Pons (tissue), 1 donor: ENCODE measurements around the gene ITM2A.
A peak's percentile ranks its signal among the peaks of the same experiment; 100 is the strongest.

Source experiments
- DNase-seq: peaks from one replicate; pipeline ENCODE4 v3.0.0-alpha.2; 2016; ENCODE audit warnings: low spot score

The ITM2A gene

DNA sequence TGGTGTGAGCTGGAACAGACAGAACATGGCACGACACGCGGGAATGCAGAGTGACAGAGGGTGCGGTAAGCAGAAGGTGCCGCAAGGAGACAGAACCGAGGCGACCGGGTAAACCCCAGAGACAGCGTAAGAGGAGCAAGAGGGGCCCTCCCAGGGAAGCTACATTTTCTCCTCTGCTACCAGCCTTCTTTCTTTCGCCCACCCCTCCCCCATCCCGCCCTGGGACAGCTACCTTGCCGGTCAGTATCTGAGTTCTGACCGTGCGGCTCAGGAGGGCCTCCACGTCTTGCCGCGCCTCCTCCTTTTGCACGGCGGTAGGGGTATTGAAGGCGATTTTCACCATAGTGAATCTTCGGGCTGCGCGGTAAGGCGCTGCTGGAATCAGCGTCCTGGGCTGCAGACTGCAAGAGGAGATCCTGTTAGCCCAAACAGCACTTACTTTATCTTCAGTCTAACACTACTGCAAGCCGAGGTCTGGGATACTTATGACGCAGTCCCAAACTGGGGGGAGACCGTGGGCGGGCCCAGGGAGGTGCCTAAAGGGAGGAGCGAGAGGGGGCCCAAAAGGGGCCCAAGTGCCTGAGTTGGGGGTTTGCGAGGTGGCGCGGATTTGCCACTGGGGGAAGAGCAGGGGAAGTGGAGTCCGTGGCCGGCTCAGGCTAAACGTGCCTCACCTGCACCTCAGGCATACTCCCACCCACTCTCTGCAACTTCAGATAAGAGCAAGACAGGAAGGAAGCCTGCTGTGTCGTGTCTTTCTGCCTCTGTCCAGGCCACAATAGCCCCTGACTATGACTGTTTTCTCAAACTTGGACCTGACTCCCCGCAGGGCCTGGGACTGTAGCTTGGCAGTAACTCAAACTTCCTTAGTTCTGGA, at the start of gene ITM2A:
Gene ITM2A (minus strand): TSS at position 462 of the 877 bp plus-strand sequence. CDS start 119 bp downstream, at position 343.
- no peak for DNase-seq

- DNase-seq: no peak
Observed at GRCh38 chrX:79415056-79415455, 47.9 kb upstream of the ITM2A start.

GRCh38 chrX:79413963-79414362, 46.8 kb upstream of the ITM2A start:
- no peak for DNase-seq

GRCh38 chrX:79412972-79413371, 45.8 kb upstream of the ITM2A start:
- peak; percentile 39 for DNase-seq

DNA sequence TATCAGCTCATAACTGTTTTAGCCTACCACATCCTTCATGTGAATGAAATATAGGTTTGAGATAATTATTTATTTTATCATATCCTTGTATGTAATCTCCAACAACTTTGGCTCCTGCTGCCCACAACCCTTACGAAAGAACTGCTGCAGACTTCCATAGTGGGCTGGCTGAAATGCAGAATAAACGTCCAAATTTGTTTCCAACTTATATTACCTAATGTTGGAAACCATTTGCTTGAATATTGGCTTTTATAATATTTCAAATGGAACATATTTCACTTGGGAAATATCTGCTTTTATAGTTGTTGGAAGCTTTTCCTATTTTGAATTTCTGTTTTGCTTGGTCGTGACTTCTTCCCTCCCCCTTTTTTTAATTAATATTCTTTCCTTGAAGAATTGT, 45.0 kb upstream of the ITM2A start:
- no peak for DNase-seq

GRCh38 chrX:79409657-79410056, 42.5 kb upstream of the ITM2A start:
- DNase-seq: no peak

DNA sequence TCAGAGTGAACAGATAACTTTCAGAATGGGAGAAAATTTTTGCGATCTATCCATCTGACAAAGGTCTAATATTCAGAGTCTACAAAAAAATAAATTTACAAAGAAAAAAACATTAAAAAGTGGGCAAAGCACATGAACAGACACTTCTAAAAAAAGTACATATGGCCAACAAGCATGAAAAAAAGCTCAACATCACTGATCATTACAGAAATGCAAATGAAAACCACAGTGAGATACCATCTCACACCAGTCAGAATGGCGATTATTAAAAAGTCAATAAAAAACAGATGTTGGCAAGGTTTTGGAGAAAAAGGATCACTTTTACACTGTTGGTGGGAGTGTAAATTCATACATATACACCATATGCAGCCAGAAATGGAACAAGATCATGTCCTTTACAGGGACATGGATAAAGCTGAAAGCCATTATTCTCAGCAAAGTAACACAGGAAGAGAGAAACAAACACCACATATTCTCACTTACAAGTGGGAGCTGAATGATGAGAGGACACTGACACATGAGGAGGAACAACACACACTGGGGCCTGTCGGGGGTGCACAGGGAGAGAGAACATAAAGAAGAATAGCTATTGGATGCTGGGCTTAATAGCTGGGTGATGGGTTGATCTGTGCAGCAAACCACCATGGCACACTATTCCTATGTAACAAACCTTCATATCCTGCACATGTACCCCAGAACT, 41.6 kb upstream of the ITM2A start:
- DNase-seq: no peak

GRCh38 chrX:79400623-79401022, 33.5 kb upstream of the ITM2A start:
- DNase-seq: no peak

GRCh38 chrX:79375340-79375739, 8.2 kb upstream of the ITM2A start:
- DNase-seq: no peak

DNA sequence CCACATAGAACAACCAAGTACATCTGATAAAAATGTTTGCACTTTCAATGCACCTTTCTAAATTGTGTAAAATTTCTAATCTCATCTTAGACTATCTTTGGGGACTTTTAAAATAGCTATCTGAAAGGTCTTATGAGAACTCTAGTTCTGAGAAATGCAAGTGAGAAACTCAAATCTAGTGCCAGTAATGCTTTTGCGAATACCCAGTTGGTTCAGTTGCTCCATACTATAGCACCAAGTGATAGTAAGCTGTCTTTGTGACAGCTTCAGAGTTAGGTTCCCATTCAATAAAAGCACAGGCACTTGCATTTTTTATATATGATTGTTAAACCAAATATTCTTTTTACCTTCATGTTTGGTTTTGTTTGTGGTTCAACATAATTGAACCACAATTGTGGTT, 4.5 kb upstream of the ITM2A start:
- DNase-seq: no peak

GRCh38 chrX:79371101-79371500, 4.0 kb upstream of the ITM2A start:
- DNase-seq: no peak

DNA sequence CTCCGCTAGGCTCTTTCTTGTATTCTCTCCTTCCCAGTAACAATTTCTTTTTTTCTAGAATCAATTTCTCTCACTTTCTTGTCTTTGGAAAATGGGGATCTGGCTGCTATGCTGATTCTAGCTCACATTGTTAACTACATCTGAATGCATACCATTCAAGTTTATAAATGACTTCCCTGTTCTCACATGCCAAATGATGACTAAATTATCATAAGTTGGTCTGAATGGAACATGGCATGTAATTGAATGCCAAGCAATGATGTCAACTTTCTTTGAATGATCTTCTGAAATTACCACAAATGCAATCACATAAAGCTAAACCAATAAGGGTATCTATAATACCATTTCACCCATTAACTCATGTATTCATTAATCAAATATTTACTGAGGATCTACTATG, 2.7 kb upstream of the ITM2A start:
- DNase-seq: peak; percentile 51

- no peak for DNase-seq
Observed at GRCh38 chrX:79368441-79368840, 1.3 kb upstream of the ITM2A start.

DNA sequence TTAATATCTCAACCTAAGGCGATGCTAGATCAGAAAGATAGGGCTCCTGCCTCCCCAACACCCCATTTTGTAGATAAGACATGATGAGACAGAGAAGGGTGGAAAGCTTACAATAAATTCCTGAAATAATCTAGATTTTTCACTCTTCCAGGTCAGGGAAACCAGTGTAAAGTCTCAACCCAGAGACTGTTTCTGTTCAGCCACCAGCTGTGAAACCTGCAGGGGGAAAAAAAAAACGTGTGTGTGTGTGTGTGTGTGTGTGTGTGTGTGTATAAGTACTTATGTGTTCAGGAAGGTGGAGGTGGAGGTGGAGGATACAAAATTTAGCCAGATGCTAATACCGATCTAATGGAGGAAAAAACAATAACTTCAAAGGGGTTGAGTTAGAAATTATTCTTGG, 773 bp upstream of the ITM2A start:
- no peak for DNase-seq

DNA sequence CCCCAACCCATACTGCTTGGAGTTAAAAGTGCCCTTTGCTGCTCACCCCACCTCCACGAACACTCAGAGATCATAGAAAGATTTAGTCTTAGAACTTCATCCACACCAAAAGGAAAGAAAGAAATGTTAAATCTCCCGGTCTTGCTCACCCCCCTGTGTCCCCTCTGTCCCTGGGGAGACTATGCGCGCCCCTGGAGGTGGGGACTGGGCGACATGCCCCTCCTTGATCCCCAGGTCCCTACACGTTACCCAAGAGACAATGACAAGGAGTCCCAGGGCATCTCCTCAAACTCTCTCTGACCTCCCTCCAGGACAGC, 620 bp downstream of the ITM2A start:
- no peak for DNase-seq

- no peak for DNase-seq
Observed at GRCh38 chrX:79365591-79365990, 1.5 kb downstream of the ITM2A start.

DNA sequence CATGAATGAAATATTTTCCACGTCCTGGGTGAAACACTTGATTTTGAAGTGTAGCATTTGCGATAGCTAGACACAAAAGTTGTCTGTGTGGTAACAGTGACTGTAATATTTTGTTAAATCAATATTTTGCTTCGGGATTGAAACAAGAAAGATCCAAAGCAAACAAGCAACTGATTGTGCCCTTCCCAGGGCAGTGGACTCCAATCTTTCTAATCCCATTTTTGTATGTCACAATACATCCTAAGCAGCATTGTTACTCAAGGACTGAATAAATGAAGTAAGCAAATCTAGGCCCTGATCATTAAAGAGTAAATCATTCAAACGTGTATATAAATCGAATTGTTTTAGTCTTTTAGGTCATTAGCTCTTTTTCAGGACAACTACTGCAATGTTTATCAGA, 2.8 kb downstream of the ITM2A start:
- no peak for DNase-seq

DNA sequence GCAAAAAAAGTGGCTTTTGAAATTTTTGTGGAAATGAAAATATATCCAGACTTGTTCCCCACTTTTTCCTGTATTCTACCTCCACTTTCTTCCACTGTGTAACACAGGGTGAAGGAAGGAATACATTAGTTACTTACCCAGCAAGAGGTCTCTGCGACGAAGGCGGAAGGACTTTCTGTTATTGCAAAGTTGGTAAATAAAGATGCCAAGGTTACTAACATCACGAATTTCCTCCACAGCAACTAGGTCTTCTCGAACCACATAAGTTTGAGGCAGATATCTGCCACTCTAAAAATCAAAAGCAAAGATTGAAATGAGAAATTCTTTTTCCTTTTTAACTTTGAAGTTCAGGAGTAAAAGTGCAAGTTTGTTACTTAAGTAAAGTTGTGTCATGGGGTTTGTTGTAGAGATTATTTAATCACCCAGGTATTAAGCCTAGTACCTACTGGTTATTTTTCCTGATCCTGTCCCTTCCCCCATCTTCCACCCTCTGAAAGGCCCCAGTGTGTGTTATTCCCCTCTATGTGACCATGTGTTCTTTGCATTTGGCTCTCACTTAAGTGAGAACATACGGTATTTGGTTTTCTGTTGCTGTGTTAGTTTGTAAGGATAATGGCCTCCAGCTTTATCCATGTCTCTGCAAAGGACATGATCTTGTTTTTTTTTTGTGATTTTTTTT, 5.8 kb downstream of the ITM2A start:
- DNase-seq: no peak

DNA sequence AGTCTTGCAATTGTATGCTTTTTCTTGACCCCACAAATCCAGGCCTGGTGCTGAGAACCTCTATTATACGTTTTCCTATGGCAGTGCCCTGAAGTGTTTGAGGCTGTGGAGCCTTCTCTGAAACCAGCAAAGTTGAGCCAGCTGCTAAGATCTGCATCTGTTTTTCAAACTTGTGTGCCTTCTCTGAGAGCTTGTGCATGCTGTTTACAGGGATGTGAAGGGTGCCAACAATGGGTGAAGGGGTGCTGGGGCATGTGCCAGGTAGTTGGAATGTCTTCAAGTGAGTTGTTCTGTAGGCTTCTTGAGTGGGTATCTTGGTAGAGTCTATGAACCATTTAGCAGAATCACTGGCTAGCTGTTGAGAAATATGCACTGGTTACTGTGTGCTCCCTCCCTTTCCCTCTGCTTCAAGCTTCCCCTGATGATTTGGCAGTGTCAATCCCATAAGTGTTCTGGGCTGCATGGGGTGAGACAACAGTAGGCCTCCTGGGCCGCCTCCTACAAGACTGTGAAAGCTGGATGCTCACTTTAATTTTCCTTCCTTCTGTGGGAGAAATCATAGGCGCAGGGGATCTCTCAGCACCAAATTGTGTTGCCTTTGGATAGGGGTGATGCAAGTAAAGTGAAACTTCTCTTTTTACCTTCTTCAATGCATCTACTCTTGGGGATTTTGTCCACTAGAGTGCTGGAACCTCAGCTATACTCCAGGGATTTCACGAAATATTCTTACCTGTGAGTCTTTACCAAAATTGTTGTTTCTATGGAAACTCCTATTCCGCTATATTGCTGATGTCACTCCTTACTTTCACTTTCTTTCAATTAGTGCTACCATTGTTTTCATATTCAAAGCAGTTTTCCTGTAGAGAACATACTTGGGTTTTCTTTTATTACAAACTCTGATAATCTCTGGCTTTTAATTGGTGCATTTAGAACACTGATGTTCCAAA, 30.0 kb downstream of the ITM2A start:
- DNase-seq: no peak

DNA sequence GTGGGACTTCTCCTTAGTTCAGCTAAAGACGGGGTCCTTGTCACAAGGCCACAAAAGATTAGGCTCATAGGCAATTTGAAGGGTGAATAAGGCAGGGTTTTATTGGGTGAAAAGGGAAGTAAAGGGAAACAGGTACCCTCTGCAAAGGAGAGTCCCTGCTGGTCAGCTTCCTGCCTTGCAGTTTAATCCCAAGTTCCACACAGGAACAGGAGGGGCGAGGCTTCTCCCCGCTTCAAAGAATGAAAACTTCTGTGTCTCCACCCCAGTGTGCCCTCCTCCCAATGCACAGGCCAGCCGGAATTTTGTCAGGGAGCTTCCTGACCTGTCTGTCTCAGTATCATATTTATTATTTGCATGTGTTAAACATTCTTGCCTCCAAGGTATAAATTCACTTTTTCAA, 37.1 kb downstream of the ITM2A start:
- DNase-seq: no peak

GRCh38 chrX:79325263-79325958, 41.7 kb downstream of the ITM2A start:
- no peak for DNase-seq
